ENCODE results near the gene DVL2. TPM values are rescaled to one million over a fixed set of nuclear protein-coding genes. Genes with fewer than 3 reads are reported as not detected.

Gene DVL2
- total and polyA plus RNA-seq, 2 experiments from 2014 or later = 19.5 to 41.2 TPM

DNA sequence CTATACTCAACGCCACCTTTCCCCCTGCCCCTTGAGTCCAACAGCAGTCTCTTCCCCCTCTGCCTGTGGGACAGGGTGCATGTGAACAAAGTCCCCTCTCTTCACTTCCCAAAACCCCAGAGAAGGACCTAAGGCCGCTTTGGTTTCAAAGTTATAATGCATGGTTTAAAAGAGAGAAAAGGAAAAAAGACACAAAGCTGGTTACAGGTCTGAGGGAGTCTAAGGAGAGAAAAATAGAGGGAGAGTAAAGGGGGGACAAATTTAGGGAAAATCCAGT is 9.1 kb upstream of the DVL2 start:
- Histone ChIP-seq H3K27me3 (replicated peaks; ENCODE audit: insufficient read depth) (no peaks in the 10 kb centered on the region), H2AFZ (peak overlapping the region; percentile 82), H3K9ac (peak overlapping the region; percentile 99), H4K20me1 (ENCODE audit: insufficient read depth) (no peaks in the 10 kb centered on the region), H3F3A (ENCODE audit: insufficient read depth) (peaks cover 38% of the 10 kb centered on the region), H3K9me2 (ENCODE audit: insufficient read depth) (no peaks in the 10 kb centered on the region), H3K79me2 (ENCODE audit: insufficient read depth) (peaks cover 74% of the 10 kb centered on the region), H3K4me1 (ENCODE audit: insufficient read depth) (peaks cover 19% of the 10 kb centered on the region), H3K27ac (peak overlapping the region; percentile 99), H3K9me3 (ENCODE audit: low read depth) (no peaks in the 10 kb centered on the region), H3K4me3 (peak overlapping the region; percentile 97), H3K36me3 (ENCODE audit: low read depth) (peaks cover 23% of the 10 kb centered on the region), H3K4me2 (ENCODE audit: unreplicated experiment) (peak overlapping the region; percentile 100)
- 19 to 36% methylated on average over 2 of the region's 2 CpGs for WGBS, 2 experiments (ENCODE audit: low coverage in 1 of 2, low lambda C conversion rate in 2 of 2, missing lambda C conversion rate in 2 of 2)
- in situ Hi-C loops (cut with MboI) = no loop called here
- no peak for DNase-seq
- TF ChIP-seq EZH2 (IDR thresholded peaks at IDR 0.05; ENCODE audit: insufficient read depth, poor library complexity, severe bottlenecking) (no peak), EZH2phosphoT487 (IDR thresholded peaks at IDR 0.05; ENCODE audit: insufficient read depth, low read depth) (no peak)

GRCh38 chr17:7242717-7243452 is 8.6 kb upstream of the DVL2 start:
- Histone ChIP-seq H3K4me3 (peak overlapping the region; percentile 97), H3K9me2 (ENCODE audit: insufficient read depth) (no peaks in the 10 kb centered on the region), H4K20me1 (ENCODE audit: insufficient read depth) (no peaks in the 10 kb centered on the region), H3K4me1 (ENCODE audit: insufficient read depth) (peaks cover 19% of the 10 kb centered on the region), H2AFZ (peak overlapping the region; percentile 82), H3K79me2 (ENCODE audit: insufficient read depth) (peaks cover 69% of the 10 kb centered on the region), H3F3A (ENCODE audit: insufficient read depth) (peaks cover 38% of the 10 kb centered on the region), H3K27ac (peak overlapping the region; percentile 99), H3K4me2 (ENCODE audit: unreplicated experiment) (peak overlapping the region; percentile 100), H3K27me3 (replicated peaks; ENCODE audit: insufficient read depth) (no peaks in the 10 kb centered on the region), H3K9ac (peak overlapping the region; percentile 99), H3K9me3 (ENCODE audit: low read depth) (no peaks in the 10 kb centered on the region), H3K36me3 (ENCODE audit: low read depth) (peaks cover 23% of the 10 kb centered on the region)
- WGBS, 2 experiments (ENCODE audit: low coverage in 1 of 2, low lambda C conversion rate in 2 of 2, missing lambda C conversion rate in 2 of 2) = 1 to 2% methylated on average over 37 to 38 of the region's 49 CpGs
- no peak for TF ChIP-seq EZH2phosphoT487 (IDR thresholded peaks at IDR 0.05; ENCODE audit: insufficient read depth, low read depth)
- TF ChIP-seq EZH2 (IDR thresholded peaks at IDR 0.05; ENCODE audit: insufficient read depth, poor library complexity, severe bottlenecking) = no peak
- in situ Hi-C loops (cut with MboI) = no loop called here
- DNase-seq = peak; percentile 97

- 1% methylated on average over 43 to 62 of the region's 62 CpGs for WGBS, 2 experiments (ENCODE audit: low coverage in 1 of 2, low lambda C conversion rate in 2 of 2, missing lambda C conversion rate in 2 of 2)
- no peak for TF ChIP-seq EZH2phosphoT487 (IDR thresholded peaks at IDR 0.05; ENCODE audit: insufficient read depth, low read depth)
- no peak for TF ChIP-seq EZH2 (IDR thresholded peaks at IDR 0.05; ENCODE audit: insufficient read depth, poor library complexity, severe bottlenecking)
- Histone ChIP-seq H3K4me3 (peak within 1 kb of the TSS; percentile 97), H3K36me3 (ENCODE audit: low read depth) (peaks cover 23% of the 10 kb centered on the region), H2AFZ (peak within 1 kb of the TSS; percentile 82), H3F3A (ENCODE audit: insufficient read depth) (peaks cover 41% of the 10 kb centered on the region), H4K20me1 (ENCODE audit: insufficient read depth) (no peaks in the 10 kb centered on the region), H3K27me3 (replicated peaks; ENCODE audit: insufficient read depth) (no peaks in the 10 kb centered on the region), H3K9me2 (ENCODE audit: insufficient read depth) (no peaks in the 10 kb centered on the region), H3K9ac (peak within 1 kb of the TSS; percentile 99), H3K27ac (peak within 1 kb of the TSS; percentile 99), H3K4me2 (ENCODE audit: unreplicated experiment) (peak within 1 kb of the TSS; percentile 100), H3K9me3 (ENCODE audit: low read depth) (no peaks in the 10 kb centered on the region), H3K79me2 (ENCODE audit: insufficient read depth) (peaks cover 69% of the 10 kb centered on the region), H3K4me1 (ENCODE audit: insufficient read depth) (peaks cover 19% of the 10 kb centered on the region)
- peak; percentile 96 for DNase-seq
- in situ Hi-C loops (cut with MboI) = no loop called here
Measured at GRCh38 chr17:7241783-7242716, 7.7 kb upstream of the DVL2 start, which contains the start of gene GABARAP. Gene GABARAP, minus strand, starts transcription at chr17:7242449. Its CDS starts 119 bp downstream, at chr17:7242330.

- peak overlapping the region; percentile 100 for H3K4me2 ChIP-seq (ENCODE audit: unreplicated experiment)
- peak overlapping the region; percentile 99 for H3K27ac ChIP-seq
- peak overlapping the region; percentile 99 for H3K9ac ChIP-seq
- peaks cover 47% of the 10 kb centered on the region for H3F3A ChIP-seq (ENCODE audit: insufficient read depth)
- WGBS, 2 experiments (ENCODE audit: low coverage in 1 of 2, low lambda C conversion rate in 2 of 2, missing lambda C conversion rate in 2 of 2) = 16 to 22% methylated on average over 9 of the region's 9 CpGs
- no peaks in the 10 kb centered on the region for H3K9me3 ChIP-seq (ENCODE audit: low read depth)
- H3K9me2 ChIP-seq (ENCODE audit: insufficient read depth) = no peaks in the 10 kb centered on the region
- in situ Hi-C loops (cut with MboI) = no loop called here
- H3K36me3 ChIP-seq (ENCODE audit: low read depth) = peaks cover 23% of the 10 kb centered on the region
- H3K4me3 ChIP-seq = peak overlapping the region; percentile 97
- DNase-seq = peak; percentile 45
- H2AFZ ChIP-seq = no peak overlapping the region
- peaks cover 69% of the 10 kb centered on the region for H3K79me2 ChIP-seq (ENCODE audit: insufficient read depth)
- TF ChIP-seq EZH2phosphoT487 (IDR thresholded peaks at IDR 0.05; ENCODE audit: insufficient read depth, low read depth) = no peak
- TF ChIP-seq EZH2 (IDR thresholded peaks at IDR 0.05; ENCODE audit: insufficient read depth, poor library complexity, severe bottlenecking) = no peak
- H3K27me3 ChIP-seq (replicated peaks; ENCODE audit: insufficient read depth) = no peaks in the 10 kb centered on the region
- no peaks in the 10 kb centered on the region for H4K20me1 ChIP-seq (ENCODE audit: insufficient read depth)
- H3K4me1 ChIP-seq (ENCODE audit: insufficient read depth) = peaks cover 19% of the 10 kb centered on the region
Measured at GRCh38 chr17:7241090-7241733, 6.9 kb upstream of the DVL2 start.

Data from GM23248 (cell line).